Transverse colon (tissue), 3 donors: ENCODE measurements around the gene RNU1-2.
"Not testable (repeated sequence)": the region's sequence is repeated elsewhere in the genome, so short reads cannot be mapped to it uniquely, and the experiment has no call there.

ENCODE experiments used
- CTCF ChIP-seq, 5 experiments: fragments of 200-600 bp in 3 of 5; fragments of 450-650 bp in 2 of 5; sonication (generic) in 3 of 5; IDR thresholded peaks; 1 replicate in 2 of 5; 2 replicates in 3 of 5; pipeline ENCODE4 v1.5.1; 2016 to 2017; ENCODE audit warnings: antibody characterized with exemption in 5 of 5, inconsistent platforms in 3 of 5, mild to moderate bottlenecking in 2 of 5, moderate library complexity in 1 of 5
- EP300 ChIP-seq: sonication (generic); formaldehyde crosslinking; IDR thresholded peaks from one replicate; pipeline ENCODE4 v1.6.1; 2017; ENCODE audit warnings: antibody characterized with exemption, low read depth

DNA sequence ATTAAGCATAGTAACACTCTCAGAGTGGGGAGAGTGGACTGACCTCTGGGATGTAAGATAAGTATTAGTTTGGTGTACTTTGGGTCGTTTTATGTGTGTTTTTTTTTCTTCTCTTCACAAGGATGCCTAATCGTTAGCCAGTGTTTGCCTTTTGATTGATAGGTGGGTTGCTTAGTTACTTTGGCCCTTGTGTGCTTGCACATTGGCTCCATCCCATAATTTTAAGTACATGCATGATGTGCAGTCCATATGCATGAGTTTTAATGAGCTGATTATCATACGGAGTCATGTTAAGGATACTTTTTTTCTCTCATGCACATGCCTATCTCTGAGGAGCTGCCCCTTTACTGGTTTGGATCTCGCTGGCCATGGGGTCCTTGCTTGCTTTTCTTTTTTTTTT, 4.7 kb upstream of the RNU1-2 start:
- TF ChIP-seq CTCF (IDR thresholded peaks at IDR 0.05); EP300: not testable (repeated sequence)
